A673 (cell line): ENCODE results near the gene ESRRG.

Experiments used
- EZH2 ChIP-seq: fragments of 200-600 bp; sonication (generic); IDR thresholded peaks from 2 replicates; pipeline ENCODE4 v1.6.1; 2017; ENCODE audit warnings: borderline replicate concordance, low read depth, mild to moderate bottlenecking, mixed read lengths, antibody characterized with exemption, low read length; ENCODE audit not compliant: poor library complexity, severe bottlenecking
- TF ChIP-seq, protein P1 (sequence below): fragments of 300-800, 200-600 bp; sonication (generic); conservative IDR thresholded peaks from 2 replicates; pipeline ENCODE4 v1.5.1; 2017; ENCODE audit warnings: low read depth, mild to moderate bottlenecking, antibody characterized with exemption, low read length, moderate library complexity, mixed read lengths

GRCh38 chr1:216604771-216605170, 118.5 kb downstream of the ESRRG start:
- TF ChIP-seq, protein P1, sequence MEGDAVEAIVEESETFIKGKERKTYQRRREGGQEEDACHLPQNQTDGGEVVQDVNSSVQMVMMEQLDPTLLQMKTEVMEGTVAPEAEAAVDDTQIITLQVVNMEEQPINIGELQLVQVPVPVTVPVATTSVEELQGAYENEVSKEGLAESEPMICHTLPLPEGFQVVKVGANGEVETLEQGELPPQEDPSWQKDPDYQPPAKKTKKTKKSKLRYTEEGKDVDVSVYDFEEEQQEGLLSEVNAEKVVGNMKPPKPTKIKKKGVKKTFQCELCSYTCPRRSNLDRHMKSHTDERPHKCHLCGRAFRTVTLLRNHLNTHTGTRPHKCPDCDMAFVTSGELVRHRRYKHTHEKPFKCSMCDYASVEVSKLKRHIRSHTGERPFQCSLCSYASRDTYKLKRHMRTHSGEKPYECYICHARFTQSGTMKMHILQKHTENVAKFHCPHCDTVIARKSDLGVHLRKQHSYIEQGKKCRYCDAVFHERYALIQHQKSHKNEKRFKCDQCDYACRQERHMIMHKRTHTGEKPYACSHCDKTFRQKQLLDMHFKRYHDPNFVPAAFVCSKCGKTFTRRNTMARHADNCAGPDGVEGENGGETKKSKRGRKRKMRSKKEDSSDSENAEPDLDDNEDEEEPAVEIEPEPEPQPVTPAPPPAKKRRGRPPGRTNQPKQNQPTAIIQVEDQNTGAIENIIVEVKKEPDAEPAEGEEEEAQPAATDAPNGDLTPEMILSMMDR: no peak
- no peak for TF ChIP-seq EZH2
